Measurements from ENCODE around the gene SLC51A. TPM values are rescaled to one million over a fixed set of nuclear protein-coding genes. Genes with fewer than 3 reads are reported as not detected.

The SLC51A gene
- total and polyA plus RNA-seq, 9 of the 15 experiments (the other 6 are each of a cell fraction or from before 2014, with no cell fraction given), result 0.35 to 0.38 TPM; not detected in 7

Small RNAs within 50 kb of the gene (small RNA-seq; reads per million reads assigned to genes)
- not detected for gene RF00019

Other genes starting within 250 kb of the SLC51A start
- 303 and 478 TPM in 2 replicates for gene TFRC, start 134.4 kb upstream of the SLC51A start, total RNA-seq (2014; rRNA removed)
- 468 and 534 TPM in 2 replicates for gene TFRC, start 134.4 kb upstream of the SLC51A start, total RNA-seq (2014; rRNA removed; fragmentation: Illumina TruSeq; extraction: Trizol)
- gene TFRC, start 134.4 kb upstream of the SLC51A start, total RNA-seq (2015; rRNA removed; fragmentation: Illumina TruSeq; extraction: Trizol), result 310 and 332 TPM in 2 replicates
- gene TFRC, start 134.4 kb upstream of the SLC51A start, total RNA-seq (2021), result 450 and 470 TPM in 2 replicates
- 521 and 679 TPM in 2 replicates for gene TFRC, start 134.4 kb upstream of the SLC51A start, polyA plus RNA-seq (2011; rRNA removed)
- gene TFRC, start 134.4 kb upstream of the SLC51A start, polyA plus RNA-seq (2014; fragmentation: Illumina TruSeq; extraction: Trizol), result 239 and 256 TPM in 2 replicates
- gene TFRC, start 134.4 kb upstream of the SLC51A start, polyA plus RNA-seq (2014; fragmentation: Nextera tagmentation; extraction: Ambion mirVana), result 100 to 1,000 TPM; 149 to 308 TPM
- gene TFRC, start 134.4 kb upstream of the SLC51A start, polyA plus RNA-seq (2014; rRNA removed), result 241 and 268 TPM in 2 replicates
- gene ZDHHC19, start 5.1 kb upstream of the SLC51A start, total RNA-seq (2014; rRNA removed), result 3.4 and 3.5 TPM in 2 replicates
- gene ZDHHC19, start 5.1 kb upstream of the SLC51A start, total RNA-seq (2014; rRNA removed; fragmentation: Illumina TruSeq; extraction: Trizol), result 0.67 and 0.98 TPM in 2 replicates
- gene ZDHHC19, start 5.1 kb upstream of the SLC51A start, total RNA-seq (2015; rRNA removed; fragmentation: Illumina TruSeq; extraction: Trizol), result 0.94 and 1.7 TPM in 2 replicates
- 5.5 and 6.1 TPM in 2 replicates for gene ZDHHC19, start 5.1 kb upstream of the SLC51A start, total RNA-seq (2021)
- gene ZDHHC19, start 5.1 kb upstream of the SLC51A start, polyA plus RNA-seq (2011; rRNA removed), result 0.78 and 1.2 TPM in 2 replicates
- gene ZDHHC19, start 5.1 kb upstream of the SLC51A start, polyA plus RNA-seq (2014; fragmentation: Illumina TruSeq; extraction: Trizol), result 0.40 and 3.5 TPM in 2 replicates
- 1 to 10 TPM; 2.0 to 2.7 TPM for gene ZDHHC19, start 5.1 kb upstream of the SLC51A start, polyA plus RNA-seq (2014; fragmentation: Nextera tagmentation; extraction: Ambion mirVana)
- gene ZDHHC19, start 5.1 kb upstream of the SLC51A start, polyA plus RNA-seq (2014; rRNA removed), result 1.1 and 5.5 TPM in 2 replicates
- 42.4 and 49.6 TPM in 2 replicates for gene PCYT1A, start 71.2 kb downstream of the SLC51A start, total RNA-seq (2014; rRNA removed)
- gene PCYT1A, start 71.2 kb downstream of the SLC51A start, total RNA-seq (2014; rRNA removed; fragmentation: Illumina TruSeq; extraction: Trizol), result 42.9 and 47.6 TPM in 2 replicates
- 51.1 and 53.4 TPM in 2 replicates for gene PCYT1A, start 71.2 kb downstream of the SLC51A start, total RNA-seq (2015; rRNA removed; fragmentation: Illumina TruSeq; extraction: Trizol)
- gene PCYT1A, start 71.2 kb downstream of the SLC51A start, total RNA-seq (2021), result 52.0 and 55.5 TPM in 2 replicates
- gene PCYT1A, start 71.2 kb downstream of the SLC51A start, polyA plus RNA-seq (2011; rRNA removed), result 53.0 and 55.1 TPM in 2 replicates
- gene PCYT1A, start 71.2 kb downstream of the SLC51A start, polyA plus RNA-seq (2014; fragmentation: Illumina TruSeq; extraction: Trizol), result 58.2 and 62.8 TPM in 2 replicates
- 10 to 100 TPM; 13.4 to 13.5 TPM for gene PCYT1A, start 71.2 kb downstream of the SLC51A start, polyA plus RNA-seq (2014; fragmentation: Nextera tagmentation; extraction: Ambion mirVana)
- 45.8 and 49.4 TPM in 2 replicates for gene PCYT1A, start 71.2 kb downstream of the SLC51A start, polyA plus RNA-seq (2014; rRNA removed)
- gene DYNLT2B, start 101.7 kb downstream of the SLC51A start, total RNA-seq (2014; rRNA removed), result 6.5 and 10.2 TPM in 2 replicates
- gene DYNLT2B, start 101.7 kb downstream of the SLC51A start, total RNA-seq (2014; rRNA removed; fragmentation: Illumina TruSeq; extraction: Trizol), result 8.3 and 8.7 TPM in 2 replicates
- 7.1 and 8.5 TPM in 2 replicates for gene DYNLT2B, start 101.7 kb downstream of the SLC51A start, total RNA-seq (2015; rRNA removed; fragmentation: Illumina TruSeq; extraction: Trizol)
- 8.3 and 8.6 TPM in 2 replicates for gene DYNLT2B, start 101.7 kb downstream of the SLC51A start, total RNA-seq (2021)
- gene DYNLT2B, start 101.7 kb downstream of the SLC51A start, polyA plus RNA-seq (2011; rRNA removed), result 13.7 and 17.1 TPM in 2 replicates
- gene DYNLT2B, start 101.7 kb downstream of the SLC51A start, polyA plus RNA-seq (2014; fragmentation: Illumina TruSeq; extraction: Trizol), result 7.4 and 8.8 TPM in 2 replicates
- gene DYNLT2B, start 101.7 kb downstream of the SLC51A start, polyA plus RNA-seq (2014; fragmentation: Nextera tagmentation; extraction: Ambion mirVana), result 10 to 100 TPM in 1 of 2 experiments, 1 to 10 TPM in 1; 9.7 to 13.3 TPM
- gene DYNLT2B, start 101.7 kb downstream of the SLC51A start, polyA plus RNA-seq (2014; rRNA removed), result 16.8 and 19.9 TPM in 2 replicates
- gene TM4SF19, start 121.9 kb downstream of the SLC51A start, total RNA-seq (2014; rRNA removed), result 8.0 and 10.6 TPM in 2 replicates
- 12.5 and 13.6 TPM in 2 replicates for gene TM4SF19, start 121.9 kb downstream of the SLC51A start, total RNA-seq (2014; rRNA removed; fragmentation: Illumina TruSeq; extraction: Trizol)
- gene TM4SF19, start 121.9 kb downstream of the SLC51A start, total RNA-seq (2015; rRNA removed; fragmentation: Illumina TruSeq; extraction: Trizol), result 15.0 and 15.4 TPM in 2 replicates
- gene TM4SF19, start 121.9 kb downstream of the SLC51A start, total RNA-seq (2021), result 18.4 and 19.0 TPM in 2 replicates
- gene TM4SF19, start 121.9 kb downstream of the SLC51A start, polyA plus RNA-seq (2011; rRNA removed), result 27.1 and 29.3 TPM in 2 replicates
- 12.7 and 14.9 TPM in 2 replicates for gene TM4SF19, start 121.9 kb downstream of the SLC51A start, polyA plus RNA-seq (2014; fragmentation: Illumina TruSeq; extraction: Trizol)
- 10 to 100 TPM; 25.3 to 26.7 TPM for gene TM4SF19, start 121.9 kb downstream of the SLC51A start, polyA plus RNA-seq (2014; fragmentation: Nextera tagmentation; extraction: Ambion mirVana)
- 13.8 and 19.0 TPM in 2 replicates for gene TM4SF19, start 121.9 kb downstream of the SLC51A start, polyA plus RNA-seq (2014; rRNA removed)
- gene UBXN7, start 215.9 kb downstream of the SLC51A start, total RNA-seq (2014; rRNA removed), result 10.0 and 10.4 TPM in 2 replicates
- gene UBXN7, start 215.9 kb downstream of the SLC51A start, total RNA-seq (2014; rRNA removed; fragmentation: Illumina TruSeq; extraction: Trizol), result 18.0 and 23.8 TPM in 2 replicates
- 11.2 and 12.7 TPM in 2 replicates for gene UBXN7, start 215.9 kb downstream of the SLC51A start, total RNA-seq (2015; rRNA removed; fragmentation: Illumina TruSeq; extraction: Trizol)
- gene UBXN7, start 215.9 kb downstream of the SLC51A start, total RNA-seq (2021), result 44.6 and 46.9 TPM in 2 replicates
- 18.9 and 31.3 TPM in 2 replicates for gene UBXN7, start 215.9 kb downstream of the SLC51A start, polyA plus RNA-seq (2011; rRNA removed)
- 19.8 and 21.9 TPM in 2 replicates for gene UBXN7, start 215.9 kb downstream of the SLC51A start, polyA plus RNA-seq (2014; fragmentation: Illumina TruSeq; extraction: Trizol)
- gene UBXN7, start 215.9 kb downstream of the SLC51A start, polyA plus RNA-seq (2014; fragmentation: Nextera tagmentation; extraction: Ambion mirVana), result 1 to 10 TPM; 3.5 to 3.9 TPM
- 13.2 and 13.4 TPM in 2 replicates for gene UBXN7, start 215.9 kb downstream of the SLC51A start, polyA plus RNA-seq (2014; rRNA removed)

Measured in K562 (cell line).